Measurements from ENCODE around the gene HECTD4.

Gene HECTD4

GRCh38 chr12:112153893-112154219 lies 228.4 kb downstream of the HECTD4 start:
- no peak for TF ChIP-seq CTCF (IDR thresholded peaks at IDR 0.05; ENCODE audit: low read length, missing control alignments)
- no peak for DNase-seq (ENCODE audit: low read depth)
- no peak overlapping the region for H3K4me3 ChIP-seq (replicated peaks; ENCODE audit: low read depth, low read length)

- TF ChIP-seq CTCF (IDR thresholded peaks at IDR 0.05; ENCODE audit: low read length, missing control alignments) = no peak
- no peak overlapping the region for H3K4me3 ChIP-seq (replicated peaks; ENCODE audit: low read depth, low read length)
- no peak for DNase-seq (ENCODE audit: low read depth)
These were observed 228.9 kb downstream of the HECTD4 start for GRCh38 chr12:112153181-112153892.

GRCh38 chr12:112151766-112152541 lies 230.3 kb downstream of the HECTD4 start:
- no peak for TF ChIP-seq CTCF (IDR thresholded peaks at IDR 0.05; ENCODE audit: low read length, missing control alignments)
- H3K4me3 ChIP-seq (replicated peaks; ENCODE audit: low read depth, low read length) = no peak overlapping the region
- DNase-seq (ENCODE audit: low read depth) = no peak

GRCh38 chr12:112149596-112149995 lies 232.6 kb downstream of the HECTD4 start:
- no peak overlapping the region for H3K4me3 ChIP-seq (replicated peaks; ENCODE audit: low read depth, low read length)
- no peak for TF ChIP-seq CTCF (IDR thresholded peaks at IDR 0.05; ENCODE audit: low read length, missing control alignments)
- DNase-seq (ENCODE audit: low read depth) = no peak

- H3K4me3 ChIP-seq (replicated peaks; ENCODE audit: low read depth, low read length) = no peak overlapping the region
- peak; percentile 82 for DNase-seq (ENCODE audit: low read depth)
These were observed 234.2 kb downstream of the HECTD4 start for GRCh38 chr12:112148031-112148513.

GRCh38 chr12:112146123-112146522 lies 236.1 kb downstream of the HECTD4 start:
- no peak overlapping the region for H3K4me3 ChIP-seq (replicated peaks; ENCODE audit: low read depth, low read length)
- DNase-seq (ENCODE audit: low read depth) = no peak
- TF ChIP-seq CTCF (IDR thresholded peaks at IDR 0.05; ENCODE audit: low read length, missing control alignments) = no peak

More at GRCh38 chr12:112148031-112148513, 234.2 kb downstream of the HECTD4 start:
- no peak for TF ChIP-seq CTCF (IDR thresholded peaks at IDR 0.05; ENCODE audit: low read length, missing control alignments)

Data from fibroblast of pulmonary artery (primary cell).